PFSK-1 (cell line): ENCODE results near the gene ENDOV.

Experiments
- FOXP2 ChIP-seq: optimal IDR thresholded peaks from 2 replicates; pipeline ENCODE3; 2011; ENCODE audit warnings: borderline replicate concordance, control low read depth, inconsistent platforms; ENCODE audit not compliant: insufficient read depth; ENCODE audit errors: extremely low read length, extremely low read depth
- POLR2AphosphoS5 ChIP-seq: IDR thresholded peaks from 2 replicates; pipeline ENCODE4 v1.6.1; 2012; ENCODE audit warnings: low read depth, mild to moderate bottlenecking, control low read depth, low read length, moderate library complexity
- REST ChIP-seq, 2 experiments: IDR thresholded peaks; 2 replicates each; pipeline versions ENCODE4 v1.6.1 to v1.8.0; 2011 to 2012; ENCODE audit warnings: low read depth in 2 of 2, low read length in 2 of 2, control low read depth in 1 of 2, inconsistent platforms in 1 of 2, mild to moderate bottlenecking in 1 of 2, moderate library complexity in 1 of 2; ENCODE audit not compliant: insufficient read depth in 1 of 2
- SIN3A ChIP-seq: IDR thresholded peaks from 2 replicates; pipeline ENCODE4 v1.6.1; 2012; ENCODE audit warnings: mild to moderate bottlenecking, low read length, moderate library complexity, borderline replicate concordance; ENCODE audit not compliant: insufficient read depth
- TAF1 ChIP-seq: IDR thresholded peaks from 2 replicates; pipeline ENCODE4 v1.6.1; 2012; ENCODE audit warnings: low read length, control low read depth, borderline replicate concordance; ENCODE audit not compliant: insufficient read depth

ENDOV gene

DNA sequence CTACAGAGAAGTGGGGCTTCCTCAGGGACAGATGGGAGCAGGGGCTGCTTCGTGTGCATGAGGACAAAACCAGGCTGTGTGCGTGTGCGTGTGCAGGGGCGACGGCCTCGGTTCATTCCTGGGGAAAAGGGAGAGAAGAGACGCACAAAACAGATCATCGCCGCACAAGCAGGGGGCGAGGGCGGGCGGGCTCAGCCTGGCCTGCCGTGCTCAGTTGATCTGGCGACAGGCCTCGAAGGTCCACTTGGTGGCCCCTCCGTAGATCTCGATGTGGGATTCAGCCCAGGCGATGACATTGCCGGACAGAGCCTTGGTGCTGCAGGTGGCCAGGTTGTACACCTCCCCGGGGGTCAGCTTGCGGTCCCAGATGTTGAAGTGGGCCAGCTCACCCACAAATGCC, 55.6 kb downstream of the ENDOV start:
- TF ChIP-seq SIN3A: no peak
- TF ChIP-seq REST (IDR thresholded peaks at IDR 0.05; ENCODE audit: insufficient read depth in 1 of 2, low read depth in 2 of 2, low read length in 2 of 2): no peak
- TF ChIP-seq FOXP2: no peak

GRCh38 chr17:80471922-80472321, 57.0 kb downstream of the ENDOV start:
- no peak for TF ChIP-seq TAF1
- TF ChIP-seq FOXP2: no peak
- no peak for TF ChIP-seq POLR2AphosphoS5
- TF ChIP-seq SIN3A: no peak
- no peak for TF ChIP-seq REST (IDR thresholded peaks at IDR 0.05; ENCODE audit: insufficient read depth in 1 of 2, low read depth in 2 of 2, low read length in 2 of 2)

- TF ChIP-seq SIN3A (no peak), FOXP2 (no peak), REST (IDR thresholded peaks at IDR 0.05; ENCODE audit: insufficient read depth in 1 of 2, low read depth in 2 of 2, low read length in 2 of 2) (no peak), POLR2AphosphoS5 (no peak)
These were observed 58.0 kb downstream of the ENDOV start for GRCh38 chr17:80472996-80473395.

- no peak for TF ChIP-seq SIN3A
- no peak for TF ChIP-seq TAF1
- TF ChIP-seq POLR2AphosphoS5: no peak
- no peak for TF ChIP-seq FOXP2
- TF ChIP-seq REST (IDR thresholded peaks at IDR 0.05; ENCODE audit: insufficient read depth in 1 of 2, low read depth in 2 of 2, low read length in 2 of 2): no peak
These were observed 58.7 kb downstream of the ENDOV start for GRCh38 chr17:80473701-80474100.

GRCh38 chr17:80474231-80474960, 59.4 kb downstream of the ENDOV start:
- TF ChIP-seq TAF1: no peak
- TF ChIP-seq FOXP2: no peak
- TF ChIP-seq POLR2AphosphoS5: no peak
- no peak for TF ChIP-seq SIN3A
- TF ChIP-seq REST (IDR thresholded peaks at IDR 0.05; ENCODE audit: insufficient read depth in 1 of 2, low read depth in 2 of 2, low read length in 2 of 2): no peak
